Measurements from ENCODE around the gene SETD1B. TPM values are rescaled to one million over a fixed set of nuclear protein-coding genes. Genes with fewer than 3 reads are reported as not detected.
"Not testable (repeated sequence)": the region's sequence is repeated elsewhere in the genome, so short reads cannot be mapped to it uniquely, and the experiment has no call there.

SETD1B gene
- polyA plus RNA-seq (ENCODE audit: insufficient read length in 4 of 4) = 10 to 100 TPM; 13.6 to 17.3 (median 15.6) TPM

DNA sequence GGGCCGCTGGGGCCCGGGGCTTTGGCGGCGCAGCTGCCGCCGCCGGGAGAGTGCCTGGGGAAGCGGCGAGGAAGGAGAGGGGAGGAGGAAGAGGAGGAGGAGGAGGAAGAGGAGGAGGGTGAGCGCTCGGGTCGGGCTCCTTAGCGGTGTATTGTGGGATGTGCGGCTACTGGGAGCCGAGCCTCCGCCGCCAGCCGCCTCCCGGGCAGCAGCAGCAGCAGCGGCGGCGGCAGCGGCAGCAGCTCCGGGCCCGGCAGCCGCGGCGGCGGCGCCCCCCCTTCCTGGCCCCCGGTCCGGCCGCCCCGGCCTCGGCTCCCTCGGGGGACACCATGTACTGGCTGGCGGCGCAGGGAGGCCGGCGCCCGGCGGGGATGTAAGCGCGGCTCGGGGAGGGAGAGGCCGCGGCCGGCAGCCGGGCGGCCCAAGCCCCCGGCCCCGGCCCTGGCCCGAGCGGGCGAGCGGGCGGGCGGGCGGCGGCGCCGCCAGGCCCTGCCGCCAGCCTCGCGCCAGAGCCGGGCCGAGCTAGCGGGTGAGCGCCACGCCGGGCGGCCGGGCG, at the start of gene SETD1B:
SETD1B (plus strand) TSS at position 149 of the 556 bp plus-strand sequence. CDS start 729 bp downstream, outside the sequence.
- DNase-seq (ENCODE audit: low read depth in 4 of 4, low spot score in 3 of 4) = no peak

DNA sequence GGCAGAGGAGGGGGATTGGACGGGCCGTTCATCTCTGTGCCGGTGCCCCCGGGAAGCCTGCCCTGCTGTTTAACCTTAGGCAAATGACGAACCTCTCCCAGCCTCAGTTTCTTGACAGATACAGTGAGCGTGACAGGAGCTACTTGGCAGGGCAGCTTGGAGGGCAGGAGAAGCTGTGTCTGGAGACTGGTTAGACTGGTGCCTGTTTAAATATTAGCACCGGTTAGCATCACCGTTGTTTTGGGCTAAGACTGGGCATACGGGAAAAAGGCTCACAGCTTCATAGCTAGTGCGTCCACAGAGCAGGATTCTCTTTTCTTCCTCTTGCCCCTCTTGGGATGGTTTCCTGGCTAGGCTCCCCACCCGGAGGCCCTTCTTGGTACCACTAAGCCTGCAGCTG, 49.0 kb upstream of the SETD1B start:
- DNase-seq (ENCODE audit: low read depth in 4 of 4, low spot score in 3 of 4) = no peak

DNA sequence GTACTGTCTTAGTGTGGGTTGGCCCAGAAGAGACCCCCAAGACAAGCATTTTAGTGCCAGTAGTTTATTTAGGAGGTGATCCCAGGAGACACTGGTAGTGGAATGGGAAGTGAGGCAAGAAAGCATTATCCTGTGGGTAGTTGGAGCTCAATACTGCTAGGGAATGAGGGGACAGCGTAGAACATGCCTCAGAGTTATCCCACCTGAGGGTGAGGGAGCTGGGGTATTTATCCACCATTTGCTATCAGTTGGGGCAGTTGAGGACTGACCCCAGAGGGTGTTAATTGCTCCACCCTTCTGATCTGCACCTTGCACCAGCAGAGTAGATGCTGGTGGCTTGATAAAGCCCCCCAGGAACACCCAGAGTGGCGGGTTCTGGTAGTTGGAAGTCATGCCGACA, 48.2 kb upstream of the SETD1B start:
- no peak for DNase-seq (ENCODE audit: low read depth in 4 of 4, low spot score in 3 of 4)

DNA sequence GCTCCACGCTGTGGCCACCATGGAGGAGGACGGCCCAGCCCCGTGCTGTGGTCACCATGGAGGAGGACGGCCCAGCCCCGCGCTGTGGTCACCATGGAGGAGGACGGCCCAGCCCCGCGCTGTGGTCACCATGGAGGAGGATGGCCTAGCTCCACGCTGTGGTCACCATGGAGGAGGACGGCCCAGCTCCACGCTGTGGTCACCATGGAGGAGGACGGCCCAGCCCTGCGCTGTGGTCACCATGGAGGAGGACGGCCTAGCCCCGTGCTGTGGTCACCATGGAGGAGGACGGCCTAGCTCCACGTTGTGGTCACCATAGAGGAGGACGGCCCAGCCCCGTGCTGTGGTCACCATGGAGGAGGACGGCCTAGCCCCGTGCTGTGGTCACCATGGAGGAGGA, 45.3 kb upstream of the SETD1B start:
- DNase-seq (ENCODE audit: low read depth in 4 of 4, low spot score in 3 of 4) = not testable (repeated sequence)

DNA sequence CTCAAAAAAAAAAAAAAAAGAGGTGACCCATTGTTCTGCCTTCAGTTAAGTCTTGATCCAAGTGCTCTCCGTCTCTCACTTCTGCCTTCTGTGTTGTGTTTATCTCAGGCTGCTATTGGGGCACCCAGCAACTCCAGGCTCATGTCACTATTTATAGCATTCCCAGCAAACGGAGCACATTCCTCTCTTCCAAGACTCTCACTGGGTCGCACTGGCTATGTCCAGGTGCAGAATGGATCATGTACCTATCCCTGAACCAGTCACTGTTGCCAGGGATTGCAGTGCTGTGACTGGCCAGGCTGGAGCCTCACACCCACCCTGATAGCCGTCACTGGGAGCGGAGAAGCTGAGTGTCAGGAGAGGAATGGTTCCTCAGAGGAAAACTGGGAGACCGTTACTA, 41.5 kb upstream of the SETD1B start:
- no peak for DNase-seq (ENCODE audit: low read depth in 4 of 4, low spot score in 3 of 4)

DNA sequence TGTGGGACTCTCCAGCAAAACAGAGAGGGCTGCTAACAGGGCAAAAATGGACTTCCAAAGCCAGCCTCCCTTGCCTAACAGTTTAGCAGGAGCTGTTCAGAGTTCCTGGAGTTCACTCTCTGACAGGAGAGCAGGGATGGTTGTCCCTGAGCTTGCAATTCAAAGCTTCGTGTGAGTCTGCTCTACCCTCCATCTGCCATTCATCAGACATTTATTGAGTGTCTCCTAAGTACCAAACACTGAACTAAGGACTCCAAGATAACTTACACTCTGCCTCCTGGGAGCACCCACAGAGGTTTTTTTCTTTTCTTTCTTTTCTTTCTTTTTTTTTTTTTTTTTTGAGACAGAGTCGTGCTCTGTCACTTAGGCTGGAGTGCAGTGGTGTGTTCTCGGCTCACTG, 39.0 kb upstream of the SETD1B start:
- no peak for DNase-seq (ENCODE audit: low read depth in 4 of 4, low spot score in 3 of 4)

DNA sequence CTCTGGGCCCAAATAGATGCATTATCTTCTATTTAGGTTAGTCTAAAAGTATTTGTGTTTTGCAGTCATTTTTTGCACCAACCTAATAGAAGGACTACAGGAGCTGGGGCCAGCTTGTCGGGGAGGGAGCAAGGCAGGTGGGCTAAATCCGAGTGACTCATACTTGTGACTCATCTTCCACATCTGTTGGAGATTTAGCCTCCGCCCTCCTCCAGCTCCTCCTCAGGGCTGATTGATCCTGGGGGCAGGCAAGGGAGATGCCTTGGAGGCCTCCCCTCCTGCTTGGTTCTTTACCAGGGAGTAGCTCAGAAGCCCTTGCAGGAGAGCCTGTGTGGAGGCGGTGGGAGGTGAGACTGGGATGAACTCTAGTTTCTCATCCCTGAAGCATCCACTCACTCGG, 38.2 kb upstream of the SETD1B start:
- DNase-seq (ENCODE audit: low read depth in 4 of 4, low spot score in 3 of 4) = no peak

DNA sequence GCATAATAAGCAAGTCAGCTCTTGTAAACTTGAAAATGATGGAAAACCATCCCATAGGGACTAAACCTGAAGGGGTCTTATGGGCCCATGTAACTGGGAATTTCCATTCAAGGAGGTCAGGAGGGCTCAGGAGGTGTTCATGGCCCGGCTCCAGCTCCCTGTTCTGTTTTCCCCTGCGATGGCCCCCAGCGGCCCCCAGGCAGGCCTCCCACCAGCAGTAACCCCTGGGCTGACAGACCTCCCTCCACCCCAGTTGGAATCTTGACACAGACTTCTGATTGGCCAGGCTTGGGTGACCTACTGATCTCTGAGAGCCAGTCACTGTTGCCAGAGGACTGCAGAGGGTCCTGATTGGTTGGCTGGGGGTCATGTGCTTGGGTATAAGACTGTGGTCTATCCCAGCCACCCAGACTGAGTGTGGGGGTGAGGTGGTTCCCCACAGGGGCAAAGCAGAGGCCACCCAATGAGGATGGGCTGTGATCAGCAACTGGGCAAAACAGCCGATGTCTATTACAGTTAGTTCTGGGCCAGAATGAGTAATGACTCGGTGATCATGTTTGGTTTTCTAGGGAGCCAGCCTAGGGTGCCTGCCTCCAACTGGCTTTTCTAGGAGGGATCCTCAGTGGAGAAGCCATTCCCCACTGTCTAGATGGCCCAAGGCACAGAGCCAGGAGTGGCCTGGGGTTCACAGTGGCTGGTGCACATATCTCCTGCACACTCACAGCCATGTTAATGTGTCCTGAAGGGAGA, 37.3 kb upstream of the SETD1B start:
- no peak for DNase-seq (ENCODE audit: low read depth in 4 of 4, low spot score in 3 of 4)

DNA sequence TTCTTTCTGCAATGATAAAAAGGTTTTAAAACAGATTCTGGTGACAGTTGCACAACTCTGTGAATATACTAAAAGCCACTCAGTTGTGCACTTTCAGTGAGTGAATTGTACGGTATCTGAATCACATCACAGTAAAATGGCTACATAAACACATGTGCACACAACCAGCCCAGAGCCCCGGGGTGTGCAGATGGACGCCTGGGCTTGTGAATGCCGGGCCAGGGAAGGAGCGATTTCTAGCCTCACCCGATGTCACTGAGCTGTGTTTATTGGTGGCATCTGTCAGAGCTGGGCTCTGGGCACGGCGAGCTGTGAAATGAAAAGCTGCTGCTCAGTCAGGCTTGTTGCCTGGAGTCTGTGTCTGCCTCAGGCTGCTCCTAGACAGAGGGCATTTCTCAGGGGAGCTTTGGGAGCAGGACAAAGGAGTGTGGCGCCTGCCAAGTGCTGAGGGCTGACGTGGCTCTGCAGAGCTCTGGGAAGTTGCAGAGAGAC, 36.2 kb upstream of the SETD1B start:
- no peak for DNase-seq (ENCODE audit: low read depth in 4 of 4, low spot score in 3 of 4)

DNA sequence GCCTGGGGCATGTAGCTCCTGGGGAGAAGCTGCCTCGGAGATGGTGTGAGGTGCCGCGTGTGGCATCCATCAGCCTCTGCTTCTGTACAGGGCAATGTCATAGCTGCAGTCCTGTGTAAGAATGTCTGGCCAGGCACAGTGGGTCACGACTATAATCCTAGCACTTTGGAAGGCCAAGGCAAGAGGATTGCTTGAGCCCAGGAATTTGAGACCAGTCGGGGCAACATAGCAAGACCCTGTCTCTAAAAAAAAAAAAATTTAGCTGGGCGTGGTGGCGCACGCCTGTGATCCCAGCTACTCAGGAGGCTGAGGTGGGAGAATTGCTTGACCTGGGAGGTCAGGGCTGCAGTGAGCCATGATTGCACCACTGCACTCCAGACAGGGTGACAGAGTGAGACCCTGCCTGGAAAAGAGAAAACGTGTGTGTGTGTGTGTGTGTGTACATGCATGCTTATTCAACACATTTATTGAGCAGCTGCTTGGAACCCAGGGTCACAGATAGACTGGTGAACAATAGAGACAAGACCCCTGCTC, 34.4 kb upstream of the SETD1B start:
- no peak for DNase-seq (ENCODE audit: low read depth in 4 of 4, low spot score in 3 of 4)

DNA sequence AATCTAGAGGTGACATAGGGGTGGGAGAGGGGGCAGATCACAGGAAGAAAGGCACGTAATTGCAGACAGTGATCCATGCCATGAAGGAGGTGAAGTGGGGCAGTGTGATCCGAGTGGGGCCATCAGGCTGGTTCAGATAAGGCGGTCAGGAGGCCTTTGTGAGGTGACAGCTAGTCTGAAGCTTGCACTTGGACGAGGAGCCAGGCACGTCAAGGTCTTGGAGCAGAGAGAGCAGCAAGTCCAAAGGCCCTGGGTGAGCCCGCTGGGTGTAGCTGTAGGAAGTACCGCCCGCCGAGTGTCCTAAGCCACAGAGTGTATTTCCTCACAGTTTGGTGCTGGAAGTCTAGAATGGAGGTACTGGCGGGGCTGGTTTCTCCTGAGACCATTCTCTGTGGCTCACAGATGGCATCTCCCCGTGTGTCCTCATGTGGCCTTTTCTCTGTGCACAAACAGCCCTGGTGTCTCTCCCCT, 33.9 kb upstream of the SETD1B start:
- no peak for DNase-seq (ENCODE audit: low read depth in 4 of 4, low spot score in 3 of 4)

DNA sequence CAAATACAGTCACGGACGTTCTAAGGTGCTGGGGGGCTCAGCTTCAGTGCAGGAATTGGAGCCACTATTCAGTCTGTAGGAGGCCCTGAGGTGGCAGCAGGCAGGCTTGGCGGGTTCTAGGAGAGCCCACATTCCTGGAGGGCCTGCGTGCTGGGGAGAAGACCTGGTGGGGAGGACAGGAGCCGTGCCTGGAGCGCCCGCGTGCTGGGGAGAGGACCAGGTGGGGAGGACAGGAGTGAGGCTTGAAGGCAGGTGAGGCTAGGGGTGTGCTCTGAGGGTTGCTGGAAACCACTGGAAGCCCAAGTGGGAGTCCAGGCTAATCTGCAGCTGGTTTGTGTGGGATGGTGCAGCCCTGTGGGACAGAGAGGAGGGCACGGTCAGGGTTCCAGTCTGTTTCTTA, 33.4 kb upstream of the SETD1B start:
- no peak for DNase-seq (ENCODE audit: low read depth in 4 of 4, low spot score in 3 of 4)

DNA sequence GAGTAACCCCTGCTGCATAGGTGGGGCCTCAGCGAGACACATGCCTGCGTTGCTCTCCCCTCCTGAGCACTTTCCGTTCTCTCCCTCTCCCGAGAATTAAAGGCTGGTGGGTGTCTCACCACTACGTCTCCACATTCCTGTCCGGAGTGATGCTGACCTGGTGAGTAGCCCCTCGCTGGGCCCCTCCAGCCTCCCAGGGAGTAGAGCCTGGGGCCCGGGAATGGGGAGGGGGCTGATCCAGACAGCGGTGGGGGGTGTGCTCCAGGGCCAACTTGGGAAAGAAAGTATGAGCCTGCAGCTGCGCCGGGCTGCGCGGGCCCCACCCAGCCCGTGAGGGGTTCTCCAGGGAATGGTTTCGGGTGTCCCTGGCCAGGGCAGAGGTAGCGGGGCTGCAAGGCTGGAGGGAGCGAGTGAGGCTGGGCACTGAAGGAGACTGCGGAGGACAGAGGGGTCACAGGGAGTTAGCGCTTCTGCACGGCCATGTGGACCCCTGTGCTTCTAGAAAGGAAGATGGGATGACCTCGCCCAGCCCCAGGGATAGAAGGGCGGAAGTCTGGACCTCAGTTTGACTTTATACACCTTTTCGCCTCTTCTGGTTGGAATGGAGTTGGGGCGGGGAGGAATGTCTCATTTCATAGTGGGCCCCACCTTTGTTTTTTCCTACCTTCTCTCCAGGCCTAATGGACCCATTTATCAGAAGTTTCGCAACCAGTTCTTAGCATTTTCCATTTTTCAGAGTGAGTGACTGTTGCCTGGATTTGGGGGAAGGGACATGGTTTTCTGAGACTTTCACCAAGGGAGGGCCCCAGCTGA, 32.8 kb upstream of the SETD1B start:
- DNase-seq (ENCODE audit: low read depth in 4 of 4, low spot score in 3 of 4) = no peak

DNA sequence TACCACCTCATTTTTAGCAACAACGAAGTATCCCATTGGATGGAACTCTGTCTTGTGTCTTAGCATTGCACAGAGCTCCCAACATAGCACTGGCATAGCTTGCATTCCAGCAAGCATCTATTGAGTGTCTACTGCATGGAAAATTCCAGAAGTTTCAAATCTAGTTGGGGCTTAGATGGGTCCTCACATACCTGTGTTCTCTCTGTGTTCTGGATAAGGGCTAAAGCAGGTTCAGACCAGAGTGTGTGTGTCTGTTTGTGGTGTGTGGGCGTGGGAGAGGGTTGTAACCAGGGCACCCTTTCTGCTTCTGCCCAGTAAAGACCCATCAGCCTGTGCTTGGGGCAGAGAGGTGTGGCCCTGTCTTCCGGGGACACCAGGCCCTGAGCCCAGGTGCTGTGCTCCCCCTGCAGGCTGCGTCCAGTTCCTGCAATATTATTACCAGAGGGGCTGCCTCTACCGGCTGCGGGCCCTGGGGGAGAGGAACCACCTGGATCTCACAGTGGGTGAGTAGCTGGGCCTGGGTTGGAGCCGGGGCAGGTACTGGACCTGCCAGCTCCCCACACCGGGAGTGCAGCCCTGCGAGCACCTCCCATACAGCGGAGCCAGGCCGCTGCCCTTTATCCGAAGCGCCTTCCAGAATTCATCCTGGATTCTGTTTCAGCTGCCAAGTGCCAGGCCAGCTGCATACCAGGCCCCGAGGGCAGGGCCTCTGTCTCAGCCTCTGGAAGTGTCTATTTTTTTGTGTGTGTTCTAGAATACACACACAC, 30.6 kb upstream of the SETD1B start:
- no peak for DNase-seq (ENCODE audit: low read depth in 4 of 4, low spot score in 3 of 4)

DNA sequence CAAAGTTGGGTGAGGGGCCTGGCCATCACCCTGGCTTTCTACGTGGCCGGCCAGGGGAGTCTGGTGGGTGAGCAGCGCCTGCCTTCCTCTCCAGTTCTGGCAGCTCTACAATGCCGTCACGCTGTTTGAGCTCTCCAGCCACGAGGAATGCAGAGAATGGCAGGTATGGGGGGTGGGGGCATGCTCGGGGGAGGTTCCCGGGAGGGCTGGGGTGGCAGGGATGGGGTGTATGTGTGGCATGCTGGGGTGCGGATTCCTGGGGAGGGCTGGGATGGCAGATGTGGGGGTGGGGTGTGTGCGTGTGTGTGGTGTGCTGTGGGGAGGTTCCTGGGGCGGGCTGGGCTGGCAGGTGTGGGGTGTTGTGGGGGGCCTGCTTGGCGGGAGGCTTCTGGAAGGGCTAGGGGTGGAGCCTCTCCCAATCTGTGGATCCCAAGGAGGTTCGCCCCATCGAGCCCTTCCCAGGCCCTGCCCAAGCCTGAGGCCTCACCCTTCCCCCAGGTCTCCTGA, 28.8 kb upstream of the SETD1B start:
- no peak for DNase-seq (ENCODE audit: low read depth in 4 of 4, low spot score in 3 of 4)

DNA sequence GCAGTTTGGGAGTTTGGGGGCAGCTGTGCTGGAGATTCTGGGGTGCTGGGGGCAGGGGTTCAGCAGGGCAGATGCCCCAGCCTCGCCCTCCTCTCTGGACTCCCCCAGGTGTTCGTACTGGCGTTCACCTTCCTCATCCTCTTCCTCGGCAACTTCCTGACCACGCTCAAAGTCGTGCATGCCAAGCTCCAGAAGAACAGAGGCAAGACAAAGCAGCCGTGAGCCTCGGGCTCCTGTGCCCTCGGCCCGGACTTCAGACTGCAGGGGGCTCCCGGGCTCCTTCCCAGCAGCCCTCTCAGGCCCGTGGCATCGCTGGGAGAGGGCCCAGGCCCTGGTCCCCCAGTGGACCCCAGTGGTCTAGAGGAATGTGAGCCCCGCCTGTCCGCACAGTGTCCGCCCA, 28.3 kb upstream of the SETD1B start:
- no peak for DNase-seq (ENCODE audit: low read depth in 4 of 4, low spot score in 3 of 4)

DNA sequence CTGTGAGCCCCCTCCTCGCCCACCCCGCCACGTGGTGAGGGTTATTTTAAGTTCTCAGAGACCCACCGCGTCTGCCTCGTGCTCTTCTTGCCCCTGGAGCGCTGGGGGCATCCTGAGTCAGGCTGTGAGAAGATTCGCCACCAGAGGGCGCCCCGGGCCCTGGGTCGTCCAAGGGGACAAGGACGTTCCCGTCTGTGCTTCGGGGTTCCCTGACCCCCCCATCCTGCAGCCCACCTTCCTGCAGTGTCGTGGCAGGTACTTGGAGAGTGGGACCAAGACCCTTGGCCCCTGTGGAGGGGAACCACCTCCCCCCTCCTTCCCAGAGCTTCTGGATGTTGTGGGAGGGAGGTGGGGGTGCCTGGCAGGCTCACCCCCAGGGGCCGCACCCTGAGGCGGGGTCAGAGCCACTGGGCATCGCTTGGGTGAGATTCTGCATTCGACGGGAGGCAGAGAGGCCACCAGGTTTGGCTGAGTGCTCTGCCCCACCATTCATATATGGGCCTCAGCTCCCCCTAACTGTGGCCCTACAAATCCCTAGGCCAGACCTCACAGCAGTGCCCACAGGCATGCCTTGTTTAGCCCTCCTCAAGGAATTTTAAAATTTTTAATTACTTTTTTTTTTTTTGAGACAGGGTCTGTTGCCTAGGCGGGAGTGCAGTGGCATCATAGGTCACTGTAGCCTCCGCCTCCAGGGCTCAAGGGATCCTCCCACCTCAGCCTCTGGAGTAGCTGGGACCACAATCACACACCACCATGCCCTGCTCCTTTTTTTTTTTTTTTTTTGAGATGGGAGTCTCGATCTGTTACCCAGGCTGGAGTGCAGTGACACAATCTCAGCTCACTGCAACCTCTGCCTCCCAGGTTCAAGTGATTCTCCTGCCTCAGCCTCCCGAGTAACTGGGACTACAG, 27.4 kb upstream of the SETD1B start:
- no peak for DNase-seq (ENCODE audit: low read depth in 4 of 4, low spot score in 3 of 4)

DNA sequence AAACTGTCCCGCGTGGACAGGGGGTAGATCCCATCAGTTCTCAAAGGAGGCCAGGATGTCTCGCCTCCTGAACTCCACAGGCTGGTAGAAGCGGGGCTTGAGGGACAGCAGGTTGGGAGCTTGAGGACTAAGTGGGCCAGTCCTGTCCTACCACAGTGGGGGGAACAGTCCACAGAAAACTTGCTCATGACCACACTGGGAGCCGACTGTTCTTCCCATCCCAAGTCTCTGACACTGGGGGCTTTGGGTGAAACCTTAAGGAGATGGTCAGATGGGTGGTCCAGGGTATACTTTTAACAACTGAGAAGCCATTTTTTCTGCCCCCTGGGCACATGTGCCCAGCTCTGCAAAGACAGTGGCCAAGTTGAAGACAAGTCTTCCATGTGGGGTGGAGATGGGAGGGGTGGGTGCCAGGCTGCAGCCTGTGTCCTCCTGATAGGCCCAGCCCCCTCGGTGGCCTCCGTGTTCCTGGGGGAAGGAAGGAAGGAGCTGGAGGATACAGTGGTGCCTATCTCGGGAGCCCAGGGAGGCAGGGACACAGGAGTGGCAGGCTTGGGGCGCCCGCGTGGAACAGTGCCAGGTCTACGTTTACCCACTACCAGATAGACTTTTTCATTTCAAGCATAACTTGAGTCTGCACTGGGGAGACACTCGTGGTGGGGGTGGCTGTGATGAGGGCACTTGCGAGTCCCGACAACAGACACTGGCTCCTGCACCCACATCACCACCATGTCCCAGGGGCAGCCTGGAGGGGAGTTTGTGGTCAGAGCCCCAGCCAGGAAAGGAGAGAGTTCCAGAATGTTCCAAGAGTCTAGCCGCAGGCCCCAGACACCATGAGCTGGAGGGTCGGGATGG, 25.0 kb upstream of the SETD1B start:
- no peak for DNase-seq (ENCODE audit: low read depth in 4 of 4, low spot score in 3 of 4)

Measured in right renal pelvis (tissue), 4 donors.